Thyroid gland (tissue), 4 donors: ENCODE results near the gene ZNF543. TPM values are rescaled to one million over a fixed set of nuclear protein-coding genes. Genes with fewer than 3 reads are reported as not detected.

Experiments
- DNase-seq, 2 donors: peaks; one replicate each; pipeline ENCODE4 v3.0.0-alpha.2; 2019
- H3K27ac ChIP-seq, 3 donors: fragments of 200-600 bp; sonication (generic); 1 replicate in 2 of 3; 2 replicates in 1 of 3; pipeline ENCODE4 v1.5.1; 2016 to 2019; ENCODE audit warnings: mild to moderate bottlenecking in 1 of 3, moderate library complexity in 1 of 3
- H3K27me3 ChIP-seq: fragments of 200-600 bp; sonication (generic); one replicate; pipeline ENCODE4 v1.5.1; 2019
- H3K36me3 ChIP-seq, 2 donors: fragments of 200-600 bp; sonication (generic); one replicate each; pipeline ENCODE4 v1.5.1; 2016 to 2019
- H3K4me1 ChIP-seq, 2 donors: fragments of 200-600 bp; sonication (generic); one replicate each; pipeline ENCODE4 v1.5.1; 2017 to 2019
- H3K4me3 ChIP-seq, 3 donors: fragments of 200-600 bp; sonication (generic); replicated peaks in 1 of 3; 1 replicate in 2 of 3; 2 replicates in 1 of 3; pipeline ENCODE4 v1.5.1; 2016; ENCODE audit warnings: mild to moderate bottlenecking in 1 of 3
- H3K9me3 ChIP-seq: fragments of 200-600 bp; sonication (generic); one replicate; pipeline ENCODE4 v1.5.1; 2017
- POLR2A ChIP-seq, 2 donors: fragments of 450-650 bp; IDR thresholded peaks; one replicate each; pipeline ENCODE4 v1.6.1; 2017; ENCODE audit warnings: antibody characterized with exemption in 2 of 2, mild to moderate bottlenecking in 2 of 2, moderate library complexity in 1 of 2
- WGBS, 2 donors: methylation state at CpG; one replicate each; pipeline ENCODE4 v1.1.5; 2017; 5-methylcytosine and 5-hydroxymethylcytosine counted together
- intact Hi-C: fragments of 100-400 bp; cut with DNase I; formaldehyde crosslinking; loops from one replicate; pipeline ENCODE4 v1.15.1; 2023
- total RNA-seq, 4 donors: library from RNA; depleted of rRNA; stranded (reverse); fragments of >200 nt; gene quantifications; one replicate each; pipeline ENCODE4 v1.2.3, GENCODE V29; 2016
- TF ChIP-seq, protein P1 (sequence below), 6 experiments: fragments of 200-600 bp in 3 of 6; fragments of 450-650 bp in 3 of 6; sonication (generic) in 3 of 6; IDR thresholded peaks; one replicate each; pipeline ENCODE4 v1.5.1; 2016 to 2019; ENCODE audit warnings: antibody characterized with exemption in 6 of 6, mild to moderate bottlenecking in 2 of 6, inconsistent platforms in 1 of 6, moderate library complexity in 1 of 6

ZNF543 gene
- total RNA-seq, 4 donors from 2014 or later, result 10.6 to 17.2 (median 14.7) TPM

DNA sequence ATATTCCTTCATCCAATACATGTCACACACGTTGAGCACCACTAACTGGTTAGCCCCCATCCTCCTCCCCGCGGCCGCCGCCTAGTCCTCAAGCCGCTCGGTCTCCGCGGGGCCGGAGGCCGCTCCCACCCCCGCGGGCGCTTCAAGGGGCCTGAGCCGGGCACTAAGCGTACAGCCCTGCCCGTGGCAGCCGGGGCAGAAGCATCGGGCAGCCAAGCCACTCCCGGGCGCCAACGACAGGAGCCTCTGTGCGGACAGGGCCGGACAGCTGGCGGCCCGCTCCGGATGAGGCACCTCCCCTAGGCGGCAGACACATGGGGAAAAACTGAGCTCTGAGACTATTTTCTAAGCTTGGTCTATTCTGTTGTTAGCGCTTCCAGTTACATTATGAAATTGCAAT lies 2.8 kb upstream of the ZNF543 start:
- Histone ChIP-seq H3K4me1 (peaks cover 12 to 15% of the 10 kb centered on the region in 2 donors), H3K27ac (no peak overlapping the region), H3K4me3 (no peak overlapping the region), H3K27me3 (no peaks in the 10 kb centered on the region), H3K36me3 (no peaks in the 10 kb centered on the region), H3K9me3 (no peaks in the 10 kb centered on the region)
- whole genome bisulfite sequencing, 2 donors, result 7 to 10% methylated on average over 22 to 27 of the region's 29 CpGs
- DNase-seq, result peak; percentile 16 to 19
- TF ChIP-seq, protein P1, sequence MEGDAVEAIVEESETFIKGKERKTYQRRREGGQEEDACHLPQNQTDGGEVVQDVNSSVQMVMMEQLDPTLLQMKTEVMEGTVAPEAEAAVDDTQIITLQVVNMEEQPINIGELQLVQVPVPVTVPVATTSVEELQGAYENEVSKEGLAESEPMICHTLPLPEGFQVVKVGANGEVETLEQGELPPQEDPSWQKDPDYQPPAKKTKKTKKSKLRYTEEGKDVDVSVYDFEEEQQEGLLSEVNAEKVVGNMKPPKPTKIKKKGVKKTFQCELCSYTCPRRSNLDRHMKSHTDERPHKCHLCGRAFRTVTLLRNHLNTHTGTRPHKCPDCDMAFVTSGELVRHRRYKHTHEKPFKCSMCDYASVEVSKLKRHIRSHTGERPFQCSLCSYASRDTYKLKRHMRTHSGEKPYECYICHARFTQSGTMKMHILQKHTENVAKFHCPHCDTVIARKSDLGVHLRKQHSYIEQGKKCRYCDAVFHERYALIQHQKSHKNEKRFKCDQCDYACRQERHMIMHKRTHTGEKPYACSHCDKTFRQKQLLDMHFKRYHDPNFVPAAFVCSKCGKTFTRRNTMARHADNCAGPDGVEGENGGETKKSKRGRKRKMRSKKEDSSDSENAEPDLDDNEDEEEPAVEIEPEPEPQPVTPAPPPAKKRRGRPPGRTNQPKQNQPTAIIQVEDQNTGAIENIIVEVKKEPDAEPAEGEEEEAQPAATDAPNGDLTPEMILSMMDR (IDR thresholded peaks at IDR 0.05), result no peak
- no peak for TF ChIP-seq POLR2A (IDR thresholded peaks at IDR 0.05)
- intact Hi-C loops, result no loop called here

DNA sequence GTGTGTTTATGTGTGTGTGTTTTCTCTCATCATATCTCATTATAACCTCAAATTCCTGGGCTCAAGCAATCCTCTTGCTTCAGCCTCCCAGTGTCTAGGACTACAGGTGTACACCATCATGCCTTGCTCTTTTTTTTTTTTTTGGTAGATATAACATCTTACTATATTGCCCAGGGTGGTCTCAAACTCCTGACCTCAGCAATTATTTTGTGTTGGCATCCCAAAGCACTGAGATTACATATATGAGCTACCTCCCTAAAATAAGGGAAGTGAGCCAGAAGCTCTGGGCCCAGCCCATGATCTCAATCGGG lies 448 bp upstream of the ZNF543 start:
- Histone ChIP-seq H3K27ac (peak overlapping the region; percentile 80 to 84 (median 84)), H3K4me1 (peaks cover 12 to 15% of the 10 kb centered on the region in 2 donors), H3K27me3 (no peaks in the 10 kb centered on the region), H3K4me3 (peak overlapping the region; percentile 86 to 100 (median 86)), H3K9me3 (no peaks in the 10 kb centered on the region), H3K36me3 (peaks cover 14 to 15% of the 10 kb centered on the region in 2 donors)
- no peak for DNase-seq
- intact Hi-C loops, result no loop called here
- WGBS, 2 donors, result 0% methylated on average over 1 of the region's 1 CpG
- TF ChIP-seq, protein P1 (IDR thresholded peaks at IDR 0.05), result no peak
- TF ChIP-seq POLR2A (IDR thresholded peaks at IDR 0.05), result no peak

DNA sequence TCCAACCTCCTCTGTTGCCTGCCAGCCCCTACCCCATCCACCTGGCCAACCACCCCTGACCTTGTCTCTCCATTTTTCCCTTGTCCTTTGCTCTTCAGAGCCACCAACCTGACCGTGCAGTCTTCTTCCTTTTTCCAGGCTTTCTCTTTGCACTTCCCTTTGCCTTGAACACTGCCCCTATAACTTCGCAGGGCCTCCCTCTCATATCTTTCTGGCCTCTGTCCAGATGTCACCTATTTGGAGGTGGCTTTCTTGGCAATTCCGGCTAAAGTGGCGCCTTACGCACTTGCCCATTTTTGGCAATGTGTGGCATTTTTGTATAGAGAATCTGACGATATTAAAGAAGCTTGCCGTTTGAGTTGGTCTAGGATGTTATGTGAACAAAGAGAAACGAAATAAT lies 844 bp downstream of the ZNF543 start:
- H3K9me3 ChIP-seq, result no peaks in the 10 kb centered on the region
- H3K4me3 ChIP-seq, result peak overlapping the region; percentile 86 to 100 (median 86)
- no peaks in the 10 kb centered on the region for H3K27me3 ChIP-seq
- H3K4me1 ChIP-seq, result peaks cover 12 to 15% of the 10 kb centered on the region in 2 donors
- no peak for DNase-seq
- H3K27ac ChIP-seq, result peak overlapping the region in 1 of 3 donors; percentile 84
- WGBS, 2 donors, result 38 to 39% methylated on average over 8 of the region's 8 CpGs
- TF ChIP-seq POLR2A (IDR thresholded peaks at IDR 0.05), result no peak
- TF ChIP-seq, protein P1 (IDR thresholded peaks at IDR 0.05), result no peak
- intact Hi-C loops, result no loop called here
- H3K36me3 ChIP-seq, result peaks cover 26 to 27% of the 10 kb centered on the region in 2 donors

DNA sequence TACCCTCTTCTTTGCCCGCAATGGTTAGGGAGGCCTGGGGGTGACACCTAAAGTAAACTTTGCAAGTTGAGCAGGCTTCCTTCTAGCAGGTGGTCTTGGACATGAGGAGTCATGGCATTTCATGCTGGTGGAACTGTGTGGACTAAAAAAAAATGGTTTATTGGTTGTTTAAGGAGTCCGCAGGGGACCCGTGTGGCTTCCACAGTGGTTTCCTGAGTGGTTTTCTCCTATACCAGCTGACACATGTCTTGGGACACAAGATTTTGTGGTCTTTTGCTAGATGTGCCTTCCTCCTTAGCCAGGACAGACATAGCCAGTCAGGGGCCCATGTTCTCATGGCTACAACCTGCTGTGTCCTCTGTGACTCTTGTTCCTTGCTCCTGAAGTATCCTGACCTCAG lies 1.5 kb downstream of the ZNF543 start:
- Histone ChIP-seq H3K4me3 (no peak overlapping the region), H3K27ac (no peak overlapping the region), H3K9me3 (no peaks in the 10 kb centered on the region), H3K4me1 (peaks cover 12 to 15% of the 10 kb centered on the region in 2 donors), H3K27me3 (no peaks in the 10 kb centered on the region), H3K36me3 (peaks cover 32 to 33% of the 10 kb centered on the region in 2 donors)
- TF ChIP-seq POLR2A (IDR thresholded peaks at IDR 0.05), result no peak
- TF ChIP-seq, protein P1 (IDR thresholded peaks at IDR 0.05), result no peak
- WGBS, 2 donors, result 72% methylated on average over 3 of the region's 3 CpGs
- no peak for DNase-seq
- intact Hi-C loops, result no loop called here

DNA sequence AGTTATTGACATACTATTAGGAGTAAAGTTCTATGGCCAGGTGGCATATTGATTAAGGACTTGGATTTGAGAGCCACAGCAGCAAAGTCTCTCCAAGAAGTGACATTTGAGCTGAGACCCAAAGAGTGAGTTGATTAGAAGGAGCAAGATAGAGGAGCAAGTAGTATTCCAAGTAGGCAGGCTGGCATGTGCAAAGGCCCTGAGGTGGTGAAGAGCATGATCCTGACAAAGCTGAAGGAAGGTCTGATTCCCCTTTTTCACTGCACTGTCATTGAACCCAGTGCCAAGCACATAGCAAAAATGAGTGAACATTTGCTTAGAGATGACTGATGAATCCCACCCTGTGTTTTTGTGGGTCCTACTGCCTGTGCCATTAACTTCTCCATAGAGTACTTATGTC lies 4.7 kb downstream of the ZNF543 start:
- Histone ChIP-seq H3K4me1 (peaks cover 12 to 15% of the 10 kb centered on the region in 2 donors), H3K27ac (no peak overlapping the region), H3K4me3 (no peak overlapping the region), H3K9me3 (no peaks in the 10 kb centered on the region), H3K36me3 (peaks cover 58% of the 10 kb centered on the region in 2 donors), H3K27me3 (no peaks in the 10 kb centered on the region)
- TF ChIP-seq, protein P1 (IDR thresholded peaks at IDR 0.05), result no peak
- no peak for TF ChIP-seq POLR2A (IDR thresholded peaks at IDR 0.05)
- intact Hi-C loops, result no loop called here
- DNase-seq, result no peak
